OCI-LY3 (cell line): ENCODE measurements around the gene DZIP1L.

Source experiments
- EZH2phosphoT487 ChIP-seq: fragments of 200-600 bp; shearing (Covaris generic); IDR thresholded peaks from 2 replicates; pipeline ENCODE4 v1.6.1; 2018; ENCODE audit warnings: antibody characterized with exemption, mixed run types, low read depth
- TF ChIP-seq, protein P1 (sequence below): fragments of 200-600, 300-600 bp; sonication (generic); IDR thresholded peaks from 2 replicates; pipeline ENCODE4 v1.5.1; 2014; ENCODE audit warnings: antibody characterized with exemption, low read length, low read depth

DNA sequence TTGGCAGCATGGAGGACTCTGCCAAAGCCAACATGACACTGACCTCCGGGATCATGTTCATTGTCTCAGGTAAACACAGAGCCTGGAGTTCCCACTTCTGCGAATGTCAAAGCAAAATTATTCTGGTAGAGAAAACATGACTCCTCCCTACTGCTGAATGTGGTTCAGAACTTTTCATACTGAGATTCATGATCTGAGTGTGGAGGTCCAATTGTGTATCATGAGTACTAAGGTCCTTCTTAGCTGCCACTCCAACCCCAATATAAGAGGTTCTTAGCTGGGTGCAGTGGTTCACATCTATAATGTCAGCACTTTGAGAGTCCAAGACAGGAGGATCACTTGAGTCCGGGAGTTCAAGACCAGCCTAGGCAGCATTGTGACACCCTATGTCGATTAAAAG, 91.7 kb downstream of the DZIP1L start:
- TF ChIP-seq, protein P1, sequence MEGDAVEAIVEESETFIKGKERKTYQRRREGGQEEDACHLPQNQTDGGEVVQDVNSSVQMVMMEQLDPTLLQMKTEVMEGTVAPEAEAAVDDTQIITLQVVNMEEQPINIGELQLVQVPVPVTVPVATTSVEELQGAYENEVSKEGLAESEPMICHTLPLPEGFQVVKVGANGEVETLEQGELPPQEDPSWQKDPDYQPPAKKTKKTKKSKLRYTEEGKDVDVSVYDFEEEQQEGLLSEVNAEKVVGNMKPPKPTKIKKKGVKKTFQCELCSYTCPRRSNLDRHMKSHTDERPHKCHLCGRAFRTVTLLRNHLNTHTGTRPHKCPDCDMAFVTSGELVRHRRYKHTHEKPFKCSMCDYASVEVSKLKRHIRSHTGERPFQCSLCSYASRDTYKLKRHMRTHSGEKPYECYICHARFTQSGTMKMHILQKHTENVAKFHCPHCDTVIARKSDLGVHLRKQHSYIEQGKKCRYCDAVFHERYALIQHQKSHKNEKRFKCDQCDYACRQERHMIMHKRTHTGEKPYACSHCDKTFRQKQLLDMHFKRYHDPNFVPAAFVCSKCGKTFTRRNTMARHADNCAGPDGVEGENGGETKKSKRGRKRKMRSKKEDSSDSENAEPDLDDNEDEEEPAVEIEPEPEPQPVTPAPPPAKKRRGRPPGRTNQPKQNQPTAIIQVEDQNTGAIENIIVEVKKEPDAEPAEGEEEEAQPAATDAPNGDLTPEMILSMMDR: no peak
- TF ChIP-seq EZH2phosphoT487: no peak
